ENCODE results near the gene GALNT14.

Gene GALNT14

DNA sequence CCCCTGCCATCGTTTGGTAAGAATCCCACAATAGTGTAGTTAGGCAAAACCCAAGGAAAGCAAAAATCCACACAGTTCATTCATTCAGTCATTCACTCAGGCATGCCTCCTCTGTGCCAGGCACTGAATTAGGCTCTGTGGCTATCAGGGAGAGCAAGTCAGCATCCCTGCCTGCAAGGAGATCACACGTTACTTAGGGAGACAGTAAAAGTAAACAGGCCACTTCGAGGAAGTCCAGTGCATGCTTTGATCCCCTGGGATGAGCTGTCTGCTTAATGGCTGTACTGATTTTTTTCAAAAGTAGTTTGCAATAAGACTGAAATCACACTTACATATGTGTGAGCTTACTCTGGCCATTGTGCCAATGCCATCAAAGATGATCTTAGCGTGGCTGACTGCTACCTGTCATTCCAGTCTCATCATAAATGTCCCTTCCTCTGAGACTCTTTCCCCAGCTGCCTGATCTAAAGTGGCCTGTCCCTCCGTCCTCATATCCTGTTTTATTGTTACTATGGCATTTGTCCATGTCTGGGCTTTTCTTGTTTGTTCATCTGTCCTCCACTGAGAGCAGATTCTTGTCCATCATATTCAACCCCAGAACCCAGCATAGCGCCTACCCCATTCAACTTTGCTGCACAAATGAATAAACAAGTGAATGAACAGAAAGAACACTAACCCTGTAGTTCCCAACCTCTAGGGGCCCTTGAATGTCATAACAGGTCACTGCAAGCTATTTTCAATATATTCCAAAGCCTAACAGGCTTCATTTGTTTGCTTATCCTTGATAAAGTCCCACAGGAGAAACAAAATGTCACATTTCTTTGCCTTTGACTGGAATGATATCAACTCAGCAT is 84.1 kb downstream of the GALNT14 start:
- no peak for DNase-seq (ENCODE audit: low read depth)

DNA sequence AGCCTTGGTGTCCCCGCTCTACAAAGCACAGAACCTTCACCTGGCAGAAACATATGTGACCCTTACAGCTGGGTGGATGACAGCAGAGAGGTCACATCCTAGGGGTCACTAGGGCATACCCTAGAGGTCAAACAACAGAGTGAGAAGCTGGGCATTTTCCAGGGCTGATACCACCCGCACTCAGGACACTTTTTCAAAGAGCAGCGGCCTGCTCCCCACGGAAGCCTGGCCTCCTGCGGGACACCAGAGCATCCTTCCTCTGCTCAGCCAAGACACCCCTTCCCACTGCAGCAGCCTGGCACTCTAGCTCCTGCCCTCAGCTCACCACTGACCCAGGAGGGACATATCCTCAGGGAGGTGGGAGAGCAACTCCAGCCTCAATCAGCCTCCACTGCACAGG is 86.0 kb downstream of the GALNT14 start:
- DNase-seq (ENCODE audit: low read depth) = no peak
- TF ChIP-seq, protein P1, sequence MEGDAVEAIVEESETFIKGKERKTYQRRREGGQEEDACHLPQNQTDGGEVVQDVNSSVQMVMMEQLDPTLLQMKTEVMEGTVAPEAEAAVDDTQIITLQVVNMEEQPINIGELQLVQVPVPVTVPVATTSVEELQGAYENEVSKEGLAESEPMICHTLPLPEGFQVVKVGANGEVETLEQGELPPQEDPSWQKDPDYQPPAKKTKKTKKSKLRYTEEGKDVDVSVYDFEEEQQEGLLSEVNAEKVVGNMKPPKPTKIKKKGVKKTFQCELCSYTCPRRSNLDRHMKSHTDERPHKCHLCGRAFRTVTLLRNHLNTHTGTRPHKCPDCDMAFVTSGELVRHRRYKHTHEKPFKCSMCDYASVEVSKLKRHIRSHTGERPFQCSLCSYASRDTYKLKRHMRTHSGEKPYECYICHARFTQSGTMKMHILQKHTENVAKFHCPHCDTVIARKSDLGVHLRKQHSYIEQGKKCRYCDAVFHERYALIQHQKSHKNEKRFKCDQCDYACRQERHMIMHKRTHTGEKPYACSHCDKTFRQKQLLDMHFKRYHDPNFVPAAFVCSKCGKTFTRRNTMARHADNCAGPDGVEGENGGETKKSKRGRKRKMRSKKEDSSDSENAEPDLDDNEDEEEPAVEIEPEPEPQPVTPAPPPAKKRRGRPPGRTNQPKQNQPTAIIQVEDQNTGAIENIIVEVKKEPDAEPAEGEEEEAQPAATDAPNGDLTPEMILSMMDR (IDR thresholded peaks at IDR 0.05; ENCODE audit: low read length, missing control alignments) = no peak
- no peak overlapping the region for H3K4me3 ChIP-seq (replicated peaks; ENCODE audit: low read depth, low read length)

More for the DNA sequence above, 84.1 kb downstream of the GALNT14 start:
- TF ChIP-seq, protein P1 (IDR thresholded peaks at IDR 0.05; ENCODE audit: low read length, missing control alignments) = no peak
- H3K4me3 ChIP-seq (replicated peaks; ENCODE audit: low read depth, low read length) = no peak overlapping the region

DNA sequence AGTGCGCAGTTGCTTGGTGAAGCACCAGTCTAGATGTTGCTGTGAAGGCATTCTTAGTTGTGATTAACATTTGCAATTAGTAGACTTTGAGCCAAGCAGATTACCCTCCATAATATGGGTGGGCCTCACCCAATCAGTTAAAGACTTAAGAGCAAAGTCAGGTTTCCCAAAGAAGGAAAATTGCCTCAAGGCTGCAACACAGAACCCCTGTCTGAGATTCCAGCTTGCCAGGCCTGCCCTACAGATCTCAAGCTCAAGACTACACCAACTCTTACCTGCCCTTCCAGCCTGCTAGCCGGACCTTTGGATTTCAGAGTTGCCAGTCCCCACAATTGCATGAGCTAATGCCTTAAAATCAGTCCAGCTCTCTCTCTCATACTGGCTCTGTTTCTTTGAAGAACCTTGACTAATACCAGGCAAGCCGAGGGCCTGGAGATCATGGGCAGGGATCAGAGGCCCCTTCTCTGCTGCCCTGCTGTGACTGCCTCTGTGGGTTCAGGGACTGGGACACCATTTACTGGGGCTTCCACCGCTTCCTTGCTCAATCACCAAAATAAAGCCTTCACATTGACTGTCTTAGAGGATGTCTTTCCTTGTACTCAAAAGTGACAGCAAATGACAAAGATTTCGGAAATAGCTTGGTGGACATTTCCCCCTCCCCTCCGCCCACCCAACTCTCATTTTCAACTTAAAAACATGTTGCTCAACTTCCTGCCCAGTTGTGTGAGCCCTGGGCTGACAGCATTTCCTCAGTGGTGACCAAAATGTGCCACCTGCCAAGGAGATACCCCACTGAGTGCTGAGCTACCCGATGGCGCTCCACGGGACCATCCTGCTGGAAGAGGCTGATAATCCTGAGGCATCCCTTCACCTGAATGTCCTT is 86.7 kb downstream of the GALNT14 start:
- DNase-seq (ENCODE audit: low read depth) = no peak
- H3K4me3 ChIP-seq (replicated peaks; ENCODE audit: low read depth, low read length) = no peak overlapping the region
- TF ChIP-seq, protein P1 (IDR thresholded peaks at IDR 0.05; ENCODE audit: low read length, missing control alignments) = no peak

DNA sequence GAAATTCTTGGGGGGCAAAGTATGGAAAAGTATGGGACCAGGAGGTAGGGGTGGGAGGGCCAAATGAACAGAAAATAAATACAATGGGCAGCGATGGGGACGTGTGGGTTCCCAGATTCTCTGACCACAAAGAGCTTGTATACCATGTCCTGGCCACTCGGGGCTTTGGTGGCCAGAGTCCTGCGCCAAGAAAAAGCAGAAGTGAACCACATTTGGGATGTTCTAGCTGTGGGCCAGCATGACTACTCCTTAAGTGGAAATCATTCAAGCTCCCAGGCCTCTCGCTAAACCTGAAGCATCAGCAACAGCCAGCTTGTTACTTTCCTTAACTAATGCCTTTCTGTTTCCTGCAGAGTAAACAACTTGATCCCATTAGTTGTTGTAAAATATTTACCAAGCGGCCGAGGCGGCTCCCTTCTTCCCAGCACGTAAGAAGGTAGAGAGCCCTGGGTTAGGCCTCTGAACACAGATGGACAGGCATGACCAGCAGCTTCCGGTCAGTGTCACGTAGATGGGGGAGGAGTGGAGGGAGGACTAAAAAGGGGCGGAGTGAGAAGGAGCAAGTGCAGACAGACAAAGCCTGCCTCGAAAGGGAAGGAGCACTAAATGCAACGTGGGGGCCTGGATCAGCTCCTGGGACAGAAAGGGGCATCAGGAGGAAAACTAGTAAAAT is 88.2 kb downstream of the GALNT14 start:
- no peak for DNase-seq (ENCODE audit: low read depth)
- H3K4me3 ChIP-seq (replicated peaks; ENCODE audit: low read depth, low read length) = no peak overlapping the region
- TF ChIP-seq, protein P1 (IDR thresholded peaks at IDR 0.05; ENCODE audit: low read length, missing control alignments) = no peak

DNA sequence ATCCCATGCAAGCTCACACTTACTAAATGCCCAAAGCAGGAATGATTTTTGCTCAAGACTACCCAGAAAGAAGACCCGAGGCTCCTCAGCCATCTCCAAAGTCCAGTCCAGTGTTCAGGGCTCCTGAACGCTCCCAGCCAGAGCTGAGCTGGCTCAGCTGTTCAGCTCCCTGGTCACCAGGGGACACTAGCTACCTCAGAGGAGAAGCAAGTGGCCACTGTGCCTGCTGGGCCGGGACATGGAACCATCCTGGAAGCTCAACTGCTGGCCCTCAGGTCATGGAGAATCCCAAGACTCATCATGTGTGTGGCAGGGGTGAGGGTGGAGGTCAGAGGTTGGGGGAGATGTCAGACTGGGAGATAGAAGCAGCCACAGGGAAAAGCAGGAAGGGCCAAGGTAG is 89.0 kb downstream of the GALNT14 start:
- TF ChIP-seq, protein P1 (IDR thresholded peaks at IDR 0.05; ENCODE audit: low read length, missing control alignments) = no peak
- no peak for DNase-seq (ENCODE audit: low read depth)
- H3K4me3 ChIP-seq (replicated peaks; ENCODE audit: low read depth, low read length) = no peak overlapping the region

DNA sequence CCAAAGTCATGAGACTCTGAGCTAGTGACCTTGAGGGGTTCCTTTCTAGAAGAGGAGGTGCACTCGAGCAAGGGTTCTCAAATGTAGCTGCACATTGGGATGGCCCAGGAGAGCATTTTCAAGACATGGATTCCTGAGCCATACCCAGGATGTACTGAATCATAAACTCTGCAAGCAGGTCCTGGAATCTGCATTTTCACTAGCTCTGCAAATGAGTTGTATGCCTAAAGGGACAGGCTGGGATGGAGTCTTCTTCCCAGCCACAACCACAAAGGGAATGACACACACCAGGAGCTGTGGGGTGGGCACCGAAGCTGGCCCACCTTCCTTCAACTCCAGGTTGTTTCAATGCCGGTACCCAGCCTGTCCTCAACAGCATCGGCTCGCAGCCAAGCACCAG is 90.6 kb downstream of the GALNT14 start:
- TF ChIP-seq, protein P1 (IDR thresholded peaks at IDR 0.05; ENCODE audit: low read length, missing control alignments) = no peak
- no peak for DNase-seq (ENCODE audit: low read depth)
- no peak overlapping the region for H3K4me3 ChIP-seq (replicated peaks; ENCODE audit: low read depth, low read length)

Data from fibroblast of pulmonary artery (primary cell).